ENCODE measurements around the gene KY. TPM values are rescaled to one million over a fixed set of nuclear protein-coding genes. Genes with fewer than 3 reads are reported as not detected.

Gene KY
- total RNA-seq, 4 donors from 2014 or later, result 0.64 to 4.8 (median 3.2) TPM

- peaks cover 0 to 62% of the 10 kb centered on the region in 2 donors for H3K36me3 ChIP-seq
- no peak overlapping the region for H3K4me3 ChIP-seq
- H3K9me3 ChIP-seq, result no peaks in the 10 kb centered on the region
- ATAC-seq, result no peak
- 89 to 93% methylated on average over 3 to 8 of the region's 13 CpGs for WGBS, 2 donors (ENCODE audit: low coverage in 1 of 2)
- no peaks in the 10 kb centered on the region for H3K27me3 ChIP-seq
- no peak for TF ChIP-seq POLR2AphosphoS5 (IDR thresholded peaks at IDR 0.05)
- TF ChIP-seq EP300 (IDR thresholded peaks at IDR 0.05), result no peak
- TF ChIP-seq, protein P1, sequence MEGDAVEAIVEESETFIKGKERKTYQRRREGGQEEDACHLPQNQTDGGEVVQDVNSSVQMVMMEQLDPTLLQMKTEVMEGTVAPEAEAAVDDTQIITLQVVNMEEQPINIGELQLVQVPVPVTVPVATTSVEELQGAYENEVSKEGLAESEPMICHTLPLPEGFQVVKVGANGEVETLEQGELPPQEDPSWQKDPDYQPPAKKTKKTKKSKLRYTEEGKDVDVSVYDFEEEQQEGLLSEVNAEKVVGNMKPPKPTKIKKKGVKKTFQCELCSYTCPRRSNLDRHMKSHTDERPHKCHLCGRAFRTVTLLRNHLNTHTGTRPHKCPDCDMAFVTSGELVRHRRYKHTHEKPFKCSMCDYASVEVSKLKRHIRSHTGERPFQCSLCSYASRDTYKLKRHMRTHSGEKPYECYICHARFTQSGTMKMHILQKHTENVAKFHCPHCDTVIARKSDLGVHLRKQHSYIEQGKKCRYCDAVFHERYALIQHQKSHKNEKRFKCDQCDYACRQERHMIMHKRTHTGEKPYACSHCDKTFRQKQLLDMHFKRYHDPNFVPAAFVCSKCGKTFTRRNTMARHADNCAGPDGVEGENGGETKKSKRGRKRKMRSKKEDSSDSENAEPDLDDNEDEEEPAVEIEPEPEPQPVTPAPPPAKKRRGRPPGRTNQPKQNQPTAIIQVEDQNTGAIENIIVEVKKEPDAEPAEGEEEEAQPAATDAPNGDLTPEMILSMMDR (IDR thresholded peaks at IDR 0.05), result no peak
- TF ChIP-seq POLR2A (IDR thresholded peaks at IDR 0.05), result no peak
- no peak overlapping the region for H3K27ac ChIP-seq
- no peaks in the 10 kb centered on the region for H3K4me1 ChIP-seq
These were observed 32.1 kb downstream of the KY start for GRCh38 chr3:134618478-134619300.

- Histone ChIP-seq H3K36me3 (peaks cover 0 to 68% of the 10 kb centered on the region in 2 donors), H3K4me1 (no peaks in the 10 kb centered on the region), H3K27me3 (no peaks in the 10 kb centered on the region), H3K9me3 (no peaks in the 10 kb centered on the region), H3K4me3 (no peak overlapping the region), H3K27ac (no peak overlapping the region)
- TF ChIP-seq POLR2AphosphoS5 (IDR thresholded peaks at IDR 0.05) (no peak), POLR2A (IDR thresholded peaks at IDR 0.05) (no peak), EP300 (IDR thresholded peaks at IDR 0.05) (no peak)
- TF ChIP-seq, protein P1 (IDR thresholded peaks at IDR 0.05), result no peak
- ATAC-seq, result no peak
- WGBS, 2 donors (ENCODE audit: low coverage in 1 of 2), result 67 to 76% methylated on average over 3 to 6 of the region's 7 CpGs
These were observed 33.0 kb downstream of the KY start for GRCh38 chr3:134617608-134618477.

DNA sequence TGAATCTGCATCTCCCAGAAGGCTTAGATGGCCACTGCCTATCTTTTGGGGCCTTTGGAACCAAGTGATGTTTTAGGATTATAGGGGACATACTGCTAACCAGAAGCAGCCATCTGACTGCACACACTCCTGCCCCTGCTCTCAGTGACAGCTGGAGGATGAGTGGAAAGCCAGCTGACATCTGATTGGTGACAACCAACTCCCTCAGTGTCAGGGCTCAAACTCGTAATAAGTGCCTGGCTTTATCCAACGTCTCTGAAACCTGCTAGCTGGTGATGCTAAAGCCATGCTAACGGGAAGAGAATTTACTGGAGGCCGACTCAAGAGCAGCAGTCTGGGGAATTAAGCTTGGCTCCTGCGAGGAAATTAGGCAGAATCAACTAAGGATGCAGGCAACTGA is 35.1 kb downstream of the KY start:
- no peaks in the 10 kb centered on the region for H3K27me3 ChIP-seq
- ATAC-seq, result no peak
- no peaks in the 10 kb centered on the region for H3K4me1 ChIP-seq
- H3K27ac ChIP-seq, result no peak overlapping the region
- WGBS, 2 donors (ENCODE audit: low coverage in 1 of 2), result 70 to 88% methylated on average over 3 to 4 of the region's 5 CpGs
- no peaks in the 10 kb centered on the region for H3K9me3 ChIP-seq
- no peak for TF ChIP-seq EP300 (IDR thresholded peaks at IDR 0.05)
- no peak for TF ChIP-seq POLR2A (IDR thresholded peaks at IDR 0.05)
- no peak for TF ChIP-seq POLR2AphosphoS5 (IDR thresholded peaks at IDR 0.05)
- TF ChIP-seq, protein P1 (IDR thresholded peaks at IDR 0.05), result no peak
- H3K36me3 ChIP-seq, result peaks cover 0 to 85% of the 10 kb centered on the region in 2 donors
- no peak overlapping the region for H3K4me3 ChIP-seq

- Histone ChIP-seq H3K27me3 (no peaks in the 10 kb centered on the region), H3K4me1 (no peaks in the 10 kb centered on the region), H3K4me3 (no peak overlapping the region), H3K27ac (no peak overlapping the region), H3K36me3 (peaks cover 0 to 85% of the 10 kb centered on the region in 2 donors), H3K9me3 (no peaks in the 10 kb centered on the region)
- ATAC-seq, result no peak
- WGBS, 2 donors (ENCODE audit: low coverage in 1 of 2), result 87 to 92% methylated on average over 2 to 4 of the region's 4 CpGs
- TF ChIP-seq POLR2AphosphoS5 (IDR thresholded peaks at IDR 0.05) (no peak), EP300 (IDR thresholded peaks at IDR 0.05) (no peak), POLR2A (IDR thresholded peaks at IDR 0.05) (no peak)
- TF ChIP-seq, protein P1 (IDR thresholded peaks at IDR 0.05), result no peak
These were observed 35.9 kb downstream of the KY start for GRCh38 chr3:134614955-134615354.
